NCI-H2171 treated with DMSO at 0.1 percent for 48 hours (cell line): Measurements from ENCODE around the gene SETD1B.
"Not testable (repeated sequence)": the region's sequence is repeated elsewhere in the genome, so short reads cannot be mapped to it uniquely, and the experiment has no call there.

Source experiments
- DNase-seq: peaks from one replicate; lab custom pipeline; 2025; lab: John Stamatoyannopoulos, UW

Gene SETD1B

GRCh38 chr12:121780429-121780828 is 23.4 kb upstream of the SETD1B start:
- no peak for DNase-seq

- peak; percentile 69 for DNase-seq
Observed at GRCh38 chr12:121781484-121781997, 22.3 kb upstream of the SETD1B start.

- peak; percentile 69 for DNase-seq
Observed at GRCh38 chr12:121781998-121782979, 21.5 kb upstream of the SETD1B start.

- no peak for DNase-seq
Observed at GRCh38 chr12:121783766-121784165, 20.0 kb upstream of the SETD1B start.

- no peak for DNase-seq
Observed at GRCh38 chr12:121784460-121784859, 19.3 kb upstream of the SETD1B start.

- peak; percentile 37 for DNase-seq
Observed at GRCh38 chr12:121786440-121786825, 17.4 kb upstream of the SETD1B start.

GRCh38 chr12:121787063-121788025 is 16.5 kb upstream of the SETD1B start:
- no peak for DNase-seq

GRCh38 chr12:121788176-121788818 is 15.5 kb upstream of the SETD1B start:
- no peak for DNase-seq

- DNase-seq = no peak
Observed at GRCh38 chr12:121789233-121789781, 14.5 kb upstream of the SETD1B start.

GRCh38 chr12:121789800-121790728 is 13.7 kb upstream of the SETD1B start:
- no peak for DNase-seq

- DNase-seq = not testable (repeated sequence)
Observed at GRCh38 chr12:121790785-121791184, 13.0 kb upstream of the SETD1B start.

- no peak for DNase-seq
Observed at GRCh38 chr12:121791671-121792551, 11.9 kb upstream of the SETD1B start.

GRCh38 chr12:121792607-121793439 is 11.0 kb upstream of the SETD1B start:
- no peak for DNase-seq

- DNase-seq = no peak
Observed at GRCh38 chr12:121793440-121793837, 10.4 kb upstream of the SETD1B start, which contains the start of gene RHOF. TSS of gene RHOF (minus strand) at chr12:121793688. CDS start at chr12:121793633, 55 bp downstream.

GRCh38 chr12:121793838-121794533 is 9.8 kb upstream of the SETD1B start:
- peak; percentile 88 for DNase-seq

- DNase-seq = peak; percentile 65
Observed at GRCh38 chr12:121794534-121795033, 9.2 kb upstream of the SETD1B start.
